HG02610 (cell line): ENCODE measurements around the gene MTMR6.

Experiments used
- ATAC-seq: cut with Tn5 transposase; IDR thresholded peaks from one replicate; pipeline ENCODE4 v1.9.1; 2021; ENCODE audit warnings: mild to moderate bottlenecking, moderate library complexity; ENCODE audit not compliant: unreplicated experiment

MTMR6 gene

GRCh38 chr13:25280396-25280795 lies 6.9 kb downstream of the MTMR6 start:
- ATAC-seq: no peak

GRCh38 chr13:25276748-25277147 lies 10.5 kb downstream of the MTMR6 start:
- peak; percentile 72 for ATAC-seq

- no peak for ATAC-seq
Observed at GRCh38 chr13:25268561-25268960, 18.7 kb downstream of the MTMR6 start.

DNA sequence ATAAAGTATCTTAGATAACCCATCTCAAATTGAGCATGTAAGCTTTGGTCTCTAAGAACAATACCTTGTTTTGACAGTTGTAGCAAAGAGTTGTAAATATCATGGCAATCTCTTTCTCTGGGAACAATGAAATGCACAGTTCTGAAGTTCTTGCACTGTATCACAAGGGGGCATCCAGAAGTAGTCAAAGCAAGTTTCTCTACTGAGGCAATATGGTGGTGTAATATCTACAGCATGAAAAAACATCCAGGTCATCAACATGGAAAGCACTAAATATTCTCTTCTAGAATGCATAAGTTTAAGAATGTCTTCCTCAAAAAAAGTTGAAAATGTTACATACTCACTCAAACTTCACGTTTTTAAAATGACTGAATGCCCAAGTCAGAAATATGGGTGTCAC lies 19.6 kb downstream of the MTMR6 start:
- no peak for ATAC-seq

DNA sequence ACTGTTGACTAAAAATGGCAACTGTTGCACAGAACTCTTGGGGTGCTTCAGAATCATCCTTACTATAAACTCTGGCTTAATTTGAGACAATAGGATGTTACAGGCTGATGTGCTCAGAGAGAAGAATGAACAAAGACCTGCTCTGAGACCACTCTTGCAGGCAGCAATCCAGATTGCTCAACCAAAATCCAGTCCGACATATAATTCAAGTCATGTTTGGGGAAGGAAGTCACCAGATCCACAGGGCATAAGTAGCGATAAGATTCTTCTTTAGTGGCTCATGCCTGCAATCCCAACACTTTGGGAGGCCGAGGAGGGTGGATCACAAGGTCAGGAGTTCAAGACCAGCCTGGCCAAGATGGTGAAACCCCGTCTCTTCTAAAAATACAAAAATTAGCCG lies 20.6 kb downstream of the MTMR6 start:
- ATAC-seq: no peak

DNA sequence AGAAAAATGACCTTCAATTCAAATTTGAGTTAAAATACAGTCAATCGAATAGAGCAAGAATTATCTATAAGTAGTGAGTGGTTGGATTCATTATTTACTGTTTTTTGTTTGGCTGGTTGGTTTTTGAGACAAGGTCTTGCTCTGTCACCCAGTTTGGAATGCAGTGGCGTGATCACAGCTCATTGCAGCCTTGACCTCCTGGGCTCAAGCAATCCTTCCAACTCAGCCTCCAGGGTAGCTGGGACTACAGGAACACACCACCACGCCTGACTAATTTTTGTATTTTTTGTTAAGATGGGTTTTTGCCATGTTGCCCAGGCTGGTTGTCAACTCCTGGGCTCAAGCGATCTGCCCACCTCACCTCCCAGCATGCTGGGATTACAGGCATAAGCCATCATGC lies 25.0 kb downstream of the MTMR6 start:
- no peak for ATAC-seq

- no peak for ATAC-seq
Observed at GRCh38 chr13:25253702-25254101, 33.6 kb downstream of the MTMR6 start.

DNA sequence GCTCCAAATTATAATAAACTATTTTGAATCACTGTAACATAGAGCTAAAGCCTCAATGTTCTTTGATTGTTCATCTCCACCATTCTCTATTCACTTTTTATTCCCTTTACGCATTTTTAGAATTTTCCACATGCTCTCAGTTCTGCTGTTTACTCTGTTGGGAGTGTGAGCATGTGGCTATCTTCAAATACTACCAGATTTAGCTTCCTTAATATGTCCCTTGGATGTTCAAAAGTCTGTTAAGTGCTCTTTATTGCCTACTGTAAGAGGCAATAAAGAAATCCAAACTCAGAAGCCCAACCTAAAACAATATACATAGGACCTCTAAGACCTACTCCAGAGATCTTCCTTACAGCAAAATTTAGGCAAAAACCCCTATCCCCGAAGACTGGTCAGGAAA lies 34.5 kb downstream of the MTMR6 start:
- ATAC-seq: no peak

DNA sequence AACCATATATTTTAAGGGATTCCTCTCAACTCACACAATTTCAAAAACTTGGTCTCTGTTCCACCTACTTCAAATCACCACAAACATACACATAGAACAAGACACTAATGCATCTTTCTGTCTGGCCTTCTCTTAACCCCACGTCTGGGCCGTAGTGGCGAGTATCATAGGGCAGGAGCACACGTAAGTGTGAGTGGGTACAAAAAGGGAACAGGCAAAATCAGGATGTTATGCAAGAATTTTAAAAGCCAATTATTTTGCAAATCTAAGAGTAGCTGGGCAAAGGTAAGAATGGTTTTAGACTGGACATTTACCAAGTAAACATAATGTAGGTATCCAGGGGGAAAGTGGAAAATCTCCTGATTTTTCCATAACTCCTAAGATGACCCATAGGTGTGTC lies 35.1 kb downstream of the MTMR6 start:
- ATAC-seq: no peak

- ATAC-seq: no peak
Observed at GRCh38 chr13:25249001-25249543, 38.2 kb downstream of the MTMR6 start.

- peak; percentile 38 for ATAC-seq
Observed at GRCh38 chr13:25248071-25248470, 39.2 kb downstream of the MTMR6 start.

DNA sequence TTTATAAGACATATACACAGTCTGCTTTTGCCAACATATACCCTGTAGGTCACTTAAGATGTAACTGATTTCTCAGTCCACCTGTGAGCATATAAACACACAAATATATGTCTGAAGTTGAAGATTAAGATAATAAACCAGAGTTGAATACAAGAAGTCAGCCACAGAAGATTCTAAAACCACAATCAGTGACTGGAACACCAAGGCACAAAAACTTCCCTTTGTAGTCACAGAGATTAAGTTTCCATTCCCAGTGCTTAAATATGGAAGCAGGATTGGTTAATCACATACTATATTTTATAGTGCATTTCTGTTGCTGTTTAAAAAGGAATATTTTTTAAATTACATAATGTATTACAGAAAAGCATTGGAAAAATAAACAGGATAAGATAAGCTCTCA lies 39.9 kb downstream of the MTMR6 start:
- no peak for ATAC-seq

- no peak for ATAC-seq
Observed at GRCh38 chr13:25244123-25244522, 43.2 kb downstream of the MTMR6 start.

DNA sequence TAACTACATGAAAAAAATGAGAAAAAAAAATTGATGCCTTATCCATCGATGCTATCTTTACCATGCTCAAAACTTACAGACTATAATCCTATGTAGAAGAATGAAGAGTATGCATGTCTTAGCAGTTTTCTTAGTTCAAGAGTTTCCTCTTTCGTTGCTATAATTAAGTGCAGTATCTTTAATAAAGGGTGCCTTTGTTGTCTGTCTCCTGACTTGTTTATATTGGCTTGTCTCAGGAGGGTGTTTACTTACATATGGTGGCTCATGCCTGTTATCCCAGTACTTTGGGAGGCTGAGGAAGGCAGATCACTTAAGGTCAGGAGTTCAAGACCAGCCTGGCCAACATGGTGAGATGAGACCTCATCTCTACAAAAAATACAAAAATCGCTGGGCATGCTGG lies 44.3 kb downstream of the MTMR6 start:
- no peak for ATAC-seq

DNA sequence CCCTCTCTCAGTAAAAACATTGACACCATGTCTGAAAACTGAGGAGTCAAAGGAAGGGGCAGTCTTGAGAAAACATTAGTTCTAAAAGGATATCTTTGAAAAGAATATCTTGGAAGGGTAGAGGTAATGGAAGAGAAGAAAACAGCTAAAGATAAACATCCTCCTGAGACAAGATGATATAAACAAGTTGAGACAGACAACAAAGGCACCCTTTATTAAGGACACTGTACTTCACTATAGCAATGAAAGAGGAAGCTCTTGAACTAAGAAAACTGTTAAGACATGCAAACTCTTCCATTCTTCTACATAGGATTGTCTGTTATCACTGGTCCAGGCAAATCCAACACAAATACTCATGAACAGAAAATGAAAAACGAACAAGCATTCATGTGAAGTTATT lies 46.3 kb downstream of the MTMR6 start:
- ATAC-seq: no peak

- no peak for ATAC-seq
Observed at GRCh38 chr13:25237083-25237482, 50.2 kb downstream of the MTMR6 start.

DNA sequence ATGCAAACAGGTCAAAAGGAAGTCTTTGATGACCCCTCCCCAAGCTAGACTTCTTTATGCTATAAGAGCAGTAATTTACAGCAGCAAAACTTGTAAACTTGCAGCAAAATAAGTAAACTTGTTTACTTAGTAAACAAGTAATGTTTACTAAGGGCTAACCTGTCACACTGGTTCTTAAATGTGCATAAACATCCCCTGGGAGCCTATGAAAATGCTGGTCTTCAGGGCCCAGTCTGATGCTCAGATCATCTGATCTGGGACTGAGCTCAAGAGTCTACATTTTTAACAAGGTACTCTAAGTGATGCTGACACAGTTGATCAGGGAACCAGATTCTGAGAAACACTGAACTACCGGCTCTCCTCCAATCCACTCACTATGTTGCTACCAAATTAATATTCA lies 53.4 kb downstream of the MTMR6 start:
- ATAC-seq: no peak

DNA sequence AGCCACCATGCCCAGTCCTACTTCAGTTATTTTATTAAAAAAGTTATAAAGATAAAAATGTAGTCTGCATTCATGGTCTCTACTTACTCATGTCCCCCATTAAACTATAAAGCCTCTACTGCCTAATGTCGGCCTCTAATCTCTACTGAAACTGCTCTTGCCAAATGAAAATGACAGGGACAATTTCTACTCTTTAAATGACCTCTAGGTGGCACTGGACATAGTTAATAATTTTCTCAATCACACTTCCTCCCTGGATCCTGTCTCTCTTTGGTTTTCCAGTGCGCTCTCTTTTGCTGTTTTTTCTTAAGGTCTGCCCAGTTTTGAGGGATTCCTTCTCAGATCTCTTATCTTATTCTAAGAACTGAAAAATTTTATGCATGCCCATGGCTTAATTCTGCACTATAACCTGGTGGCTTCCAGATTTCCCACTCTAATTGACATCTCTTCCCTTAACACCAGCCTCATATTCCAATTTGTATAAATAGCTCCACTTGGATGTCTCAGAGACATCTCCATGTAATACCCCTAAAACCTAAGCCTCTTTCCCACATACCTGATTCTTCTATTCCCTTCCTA lies 54.3 kb downstream of the MTMR6 start:
- ATAC-seq: peak; percentile 40

- no peak for ATAC-seq
Observed at GRCh38 chr13:25231517-25231916, 55.8 kb downstream of the MTMR6 start.

DNA sequence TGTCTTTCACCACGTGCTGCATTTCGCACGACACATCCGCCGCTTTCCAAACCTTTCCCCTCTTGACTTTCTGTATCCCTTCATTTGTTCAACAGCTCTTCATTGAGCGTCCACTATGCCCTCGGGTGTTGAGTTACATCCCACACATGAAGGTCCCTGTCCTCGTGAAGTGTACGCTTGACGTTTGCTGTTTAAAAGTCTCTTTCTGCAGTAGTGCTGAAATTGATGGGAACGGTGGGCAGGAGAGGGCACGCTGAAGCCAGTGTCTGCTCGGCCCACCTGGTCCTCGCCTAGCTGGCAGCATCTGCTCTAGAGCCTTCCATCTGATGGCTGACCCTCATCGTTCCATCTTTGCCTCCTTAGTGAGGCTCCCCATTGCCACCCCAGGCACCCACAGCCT lies 59.6 kb downstream of the MTMR6 start:
- ATAC-seq: no peak

- ATAC-seq: no peak
Observed at GRCh38 chr13:25225970-25226369, 61.3 kb downstream of the MTMR6 start.

- ATAC-seq: no peak
Observed at GRCh38 chr13:25224151-25224550, 63.1 kb downstream of the MTMR6 start.

- no peak for ATAC-seq
Observed at GRCh38 chr13:25222740-25223139, 64.5 kb downstream of the MTMR6 start.
